B cell (primary cell): ENCODE data around the gene SCYGR1. TPM values are rescaled to one million over a fixed set of nuclear protein-coding genes. Genes with fewer than 3 reads are reported as not detected.

Source experiments
- ATAC-seq: fragments of 200-7000 bp; cut with Tn5 transposase; one replicate; pipeline ENCODE4 v1.10.0; 2021; ENCODE audit warnings: low read depth, mild to moderate bottlenecking, moderate number of reproducible peaks, moderate library complexity
- CTCF ChIA-PET: fragments of 350-600 bp; sonication (Branson Sonifier 250); formaldehyde crosslinking; loops from one replicate; lab custom pipeline; 2021; ENCODE audit warnings: antibody characterized with exemption, inconsistent platforms; lab: Charles Lee
- POLR2A ChIA-PET: fragments of 350-600 bp; sonication (Branson Sonifier 250); formaldehyde crosslinking; loops from one replicate; lab custom pipeline; 2021; ENCODE audit warnings: antibody characterized with exemption; lab: Charles Lee
- DNase-seq: peaks from one replicate; pipeline ENCODE4 v3.0.0; 2013
- H2AFZ ChIP-seq: 2 replicates; pipeline ENCODE4 v1.6.1; 2012; ENCODE audit warnings: mild to moderate bottlenecking, low read depth, low read length; ENCODE audit not compliant: insufficient read depth, poor library complexity, severe bottlenecking
- H3K27ac ChIP-seq, 2 donors: 1 replicate in 1 of 2; 2 replicates in 1 of 2; pipeline ENCODE4 v1.5.1; 2012 to 2013; ENCODE audit warnings: low read length in 2 of 2, mild to moderate bottlenecking in 2 of 2, moderate library complexity in 1 of 2
- H3K27me3 ChIP-seq, 4 experiments: fragments of 200-600 bp in 1 of 4; sonication (generic) in 1 of 4; replicated peaks in 1 of 4; 1 replicate in 2 of 4; 2 replicates in 2 of 4; pipeline versions ENCODE4 v1.6.1 to v1.7.0; 2013 to 2016; ENCODE audit warnings: low read length in 3 of 4, mild to moderate bottlenecking in 2 of 4, mixed read lengths in 1 of 4, moderate library complexity in 1 of 4; ENCODE audit not compliant: insufficient read depth in 4 of 4, control insufficient read depth in 3 of 4; ENCODE audit errors: control extremely low read depth in 1 of 4
- H3K36me3 ChIP-seq, 2 experiments: replicated peaks in 1 of 2; 1 replicate in 1 of 2; 2 replicates in 1 of 2; pipeline versions ENCODE4 v1.6.1 to v1.7.1; 2013; ENCODE audit warnings: low read length in 1 of 2; ENCODE audit not compliant: insufficient read depth in 2 of 2, control insufficient read depth in 1 of 2; ENCODE audit errors: control extremely low read depth in 1 of 2, extremely low read depth in 1 of 2
- H3K4me1 ChIP-seq, 2 donors: fragments of 200-600 bp in 1 of 2; sonication (generic) in 1 of 2; 1 replicate in 1 of 2; 2 replicates in 1 of 2; pipeline versions ENCODE4 v1.5.1 to v1.6.1; 2013 to 2017; ENCODE audit warnings: low read length in 2 of 2; ENCODE audit not compliant: control insufficient read depth in 2 of 2, insufficient read depth in 2 of 2
- H3K4me2 ChIP-seq: replicated peaks from 2 replicates; pipeline ENCODE3; 2012; ENCODE audit warnings: mild to moderate bottlenecking, low read depth, low read length; ENCODE audit not compliant: poor library complexity, severe bottlenecking
- H3K4me3 ChIP-seq, 5 experiments: fragments of 200-600 bp in 1 of 5; sonication (generic) in 1 of 5; 1 replicate in 3 of 5; 2 replicates in 2 of 5; pipeline versions ENCODE4 v1.5.1 to v1.7.0; 2011 to 2016; ENCODE audit warnings: low read length in 4 of 5, mild to moderate bottlenecking in 4 of 5, low read depth in 2 of 5, control low read depth in 1 of 5, moderate library complexity in 1 of 5; ENCODE audit not compliant: insufficient read depth in 1 of 5; ENCODE audit errors: control extremely low read depth in 1 of 5, extremely low read depth in 1 of 5
- H3K79me2 ChIP-seq: fragments of 200-600 bp; sonication (generic); one replicate; pipeline ENCODE4 v1.6.0; 2016; ENCODE audit warnings: low read length; ENCODE audit not compliant: control insufficient read depth, insufficient read depth
- H3K9ac ChIP-seq: fragments of 200-600 bp; sonication (generic); 2 replicates; pipeline ENCODE4 v1.6.1; 2017; ENCODE audit warnings: mild to moderate bottlenecking, low read length, moderate library complexity
- H3K9me3 ChIP-seq, 3 donors: one replicate each; pipeline versions ENCODE4 v1.6.1 to v1.7.1; 2013; ENCODE audit warnings: low read length in 2 of 3; ENCODE audit not compliant: control insufficient read depth in 2 of 3, insufficient read depth in 1 of 3; ENCODE audit errors: control extremely low read depth in 1 of 3
- H4K20me1 ChIP-seq: 2 replicates; pipeline ENCODE4 v1.6.0; 2012; ENCODE audit warnings: mild to moderate bottlenecking, low read length; ENCODE audit not compliant: insufficient read depth, control insufficient read depth, poor library complexity, severe bottlenecking
- H3K27ac Mint-ChIP-seq: one replicate; pipeline ENCODE4 v1.8.0; 2021; ENCODE audit warnings: mixed read lengths
- H3K27me3 Mint-ChIP-seq: one replicate; pipeline ENCODE4 v1.8.0; 2021; ENCODE audit warnings: mixed read lengths
- H3K4me1 Mint-ChIP-seq: one replicate; pipeline ENCODE4 v1.8.0; 2021; ENCODE audit warnings: mixed read lengths
- H3K4me3 Mint-ChIP-seq: one replicate; pipeline ENCODE4 v1.8.0; 2021; ENCODE audit warnings: mixed read lengths
- H3K9me3 Mint-ChIP-seq: one replicate; pipeline ENCODE4 v1.8.0; 2022; ENCODE audit warnings: mixed read lengths; ENCODE audit not compliant: insufficient read depth
- EZH2 ChIP-seq: IDR thresholded peaks from 2 replicates; pipeline ENCODE4 v1.6.1; 2012; ENCODE audit warnings: borderline replicate concordance, low read depth, mild to moderate bottlenecking, moderate library complexity, low read length; ENCODE audit not compliant: insufficient read depth, poor library complexity, severe bottlenecking
- WGBS: methylation state at CpG from one replicate; pipeline ENCODE4 v1.1.5; 2013; ENCODE audit warnings: missing lambda C conversion rate; ENCODE audit not compliant: insufficient coverage; 5-methylcytosine and 5-hydroxymethylcytosine counted together
- intact Hi-C: fragments of 100-400 bp; cut with micrococcal nuclease; formaldehyde crosslinking; loops from one replicate; pipeline ENCODE4 v1.10.0; 2022
- polyA plus RNA-seq: library from polyadenylated mRNA; depleted of rRNA; stranded (reverse); fragments of >200 nt; gene quantifications from 2 replicates; pipeline ENCODE4 v1.2.3, GENCODE V29; 2012
- total RNA-seq, 2 donors: library from RNA; stranded (reverse); fragments of 120-200 nt in 1 of 2; gene quantifications; 1 replicate in 1 of 2; 2 replicates in 1 of 2; pipeline versions ENCODE4 v1.2.3 to v1.2.4, GENCODE V29; 2013 to 2022
- TF ChIP-seq, protein P1 (sequence below): fragments of 200-600 bp; IDR thresholded peaks from one replicate; pipeline ENCODE4 v1.8.0; 2022; ENCODE audit warnings: antibody characterized with exemption, mild to moderate bottlenecking

SCYGR1 gene
- total and polyA plus RNA-seq, 2 donors (not counting 1 experiment from before 2014, with no cell fraction given): not detected

DNA sequence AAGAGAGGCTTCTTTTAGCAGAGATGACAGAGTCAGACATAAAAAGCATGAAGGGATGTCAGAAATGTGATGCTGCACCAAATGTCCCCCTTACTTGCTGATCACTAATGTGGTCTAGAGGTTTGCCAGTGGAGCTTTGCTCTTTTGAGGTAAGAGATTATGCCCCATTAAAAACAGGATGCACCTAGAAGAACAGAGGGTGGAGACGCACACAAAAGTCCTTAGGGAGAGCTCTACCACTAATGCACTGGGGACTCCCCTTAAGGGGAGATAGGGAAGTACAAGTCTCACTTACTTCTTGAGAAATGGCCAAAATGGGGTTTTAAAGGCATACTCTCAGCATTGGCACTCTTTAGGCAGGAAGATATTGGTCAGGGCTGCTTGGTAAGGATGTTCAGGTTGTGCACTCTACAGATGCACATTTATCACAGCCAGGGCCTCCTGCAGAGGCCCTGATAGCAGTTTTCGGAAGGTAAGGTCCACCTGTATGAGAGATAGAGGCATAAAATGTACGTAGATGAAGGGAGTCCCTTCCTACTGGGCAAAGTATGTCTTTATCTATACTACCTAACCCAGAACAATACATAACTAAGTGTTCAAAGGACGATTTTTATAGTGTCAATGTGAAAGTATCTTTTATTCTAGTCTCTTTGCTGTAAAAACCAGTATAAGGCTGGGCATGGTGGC is 17.0 kb upstream of the SCYGR1 start:
- Histone ChIP-seq H3K4me1 (peaks cover 17 to 21% of the 10 kb centered on the region in 2 donors), H3K4me3 (no peak overlapping the region), H3K9me3 (no peaks in the 10 kb centered on the region), H4K20me1 (no peaks in the 10 kb centered on the region), H3K27ac (peak overlapping the region; percentile 20 to 21), H2AFZ (peak overlapping the region; percentile 14), H3K27me3 (no peaks in the 10 kb centered on the region), H3K79me2 (no peaks in the 10 kb centered on the region), H3K9ac (no peak overlapping the region), H3K36me3 (no peaks in the 10 kb centered on the region), H3K4me2 (peak overlapping the region; percentile 59)
- peak; percentile 59 for DNase-seq
- peak; percentile 85 for ATAC-seq
- Mint-ChIP-seq H3K4me3 (peak overlapping the region; percentile 3), H3K27ac (no peak overlapping the region), H3K4me1 (peaks cover 33% of the 10 kb centered on the region), H3K27me3 (no peaks in the 10 kb centered on the region), H3K9me3 (no peaks in the 10 kb centered on the region)
- intact Hi-C loops: no loop called here
- ChIA-PET CTCF (interaction anchor here (1.0 to 3.7 kb wide), 3 partner anchors 11 to 361 kb away, joined by 5 to 55 read pairs (median 10); no protein-coding TSS in a partner anchor), POLR2A (interaction anchor here (0.6 to 0.7 kb wide), 3 partner anchors 12 to 47 kb away, joined by 3 to 7 read pairs (median 3); no protein-coding TSS in a partner anchor)
- TF ChIP-seq, protein P1, sequence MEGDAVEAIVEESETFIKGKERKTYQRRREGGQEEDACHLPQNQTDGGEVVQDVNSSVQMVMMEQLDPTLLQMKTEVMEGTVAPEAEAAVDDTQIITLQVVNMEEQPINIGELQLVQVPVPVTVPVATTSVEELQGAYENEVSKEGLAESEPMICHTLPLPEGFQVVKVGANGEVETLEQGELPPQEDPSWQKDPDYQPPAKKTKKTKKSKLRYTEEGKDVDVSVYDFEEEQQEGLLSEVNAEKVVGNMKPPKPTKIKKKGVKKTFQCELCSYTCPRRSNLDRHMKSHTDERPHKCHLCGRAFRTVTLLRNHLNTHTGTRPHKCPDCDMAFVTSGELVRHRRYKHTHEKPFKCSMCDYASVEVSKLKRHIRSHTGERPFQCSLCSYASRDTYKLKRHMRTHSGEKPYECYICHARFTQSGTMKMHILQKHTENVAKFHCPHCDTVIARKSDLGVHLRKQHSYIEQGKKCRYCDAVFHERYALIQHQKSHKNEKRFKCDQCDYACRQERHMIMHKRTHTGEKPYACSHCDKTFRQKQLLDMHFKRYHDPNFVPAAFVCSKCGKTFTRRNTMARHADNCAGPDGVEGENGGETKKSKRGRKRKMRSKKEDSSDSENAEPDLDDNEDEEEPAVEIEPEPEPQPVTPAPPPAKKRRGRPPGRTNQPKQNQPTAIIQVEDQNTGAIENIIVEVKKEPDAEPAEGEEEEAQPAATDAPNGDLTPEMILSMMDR: no peak
- TF ChIP-seq EZH2: no peak
- WGBS: no CpG with 5 or more reads among the region's 4 CpGs

DNA sequence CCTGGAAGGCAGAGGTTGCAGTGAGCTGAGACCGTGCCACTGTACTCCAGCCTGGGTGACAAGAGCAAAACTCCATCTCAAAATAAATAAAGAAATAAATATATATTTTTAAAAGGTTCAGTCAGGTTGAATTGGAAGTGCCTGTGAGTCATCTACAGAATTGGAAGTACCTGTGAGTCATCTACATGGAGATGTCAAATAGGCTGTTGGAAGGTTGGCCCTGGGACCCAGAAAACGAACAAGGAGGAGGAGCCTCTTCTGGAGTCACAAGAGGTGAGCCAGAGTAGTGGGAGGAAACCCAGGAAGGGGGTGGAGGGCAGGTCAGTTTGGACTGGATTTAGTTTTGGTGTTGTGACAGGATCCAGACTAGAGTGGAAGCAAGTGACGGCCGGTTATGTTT is 15.2 kb upstream of the SCYGR1 start:
- WGBS: 63% methylated on average over 3 of the region's 4 CpGs

More for the DNA sequence above, 15.2 kb upstream of the SCYGR1 start:
- Histone ChIP-seq H3K4me3 (no peak overlapping the region), H4K20me1 (no peaks in the 10 kb centered on the region), H2AFZ (no peak overlapping the region), H3K9me3 (no peaks in the 10 kb centered on the region), H3K27me3 (no peaks in the 10 kb centered on the region), H3K4me2 (no peak overlapping the region), H3K9ac (no peak overlapping the region), H3K27ac (no peak overlapping the region), H3K79me2 (no peaks in the 10 kb centered on the region), H3K36me3 (no peaks in the 10 kb centered on the region), H3K4me1 (peaks cover 17 to 21% of the 10 kb centered on the region in 2 donors)
- no peak for ATAC-seq
- Mint-ChIP-seq H3K27ac (peak overlapping the region; percentile 53), H3K4me3 (no peak overlapping the region), H3K4me1 (peaks cover 36% of the 10 kb centered on the region), H3K9me3 (no peaks in the 10 kb centered on the region), H3K27me3 (no peaks in the 10 kb centered on the region)
- TF ChIP-seq EZH2: no peak
- TF ChIP-seq, protein P1: no peak
- CTCF ChIA-PET: no interaction called here
- DNase-seq: no peak
- POLR2A ChIA-PET: no interaction called here
- intact Hi-C loops: no loop called here
